OCI-LY7 (cell line): ENCODE results near the gene SLC25A44. TPM values are rescaled to one million over a fixed set of nuclear protein-coding genes. Genes with fewer than 3 reads are reported as not detected.

Experiments
- BruUV-seq: library from RNA; stranded (reverse); fragments of 400-500 nt; replicated peaks from 2 replicates; lab custom pipeline; 2021; lab: Mats Ljungman, UMichigan
- CTCF ChIA-PET: fragments of 300-600 bp; sonication (Branson Sonifier 250); formaldehyde crosslinking; loops from one replicate; lab custom pipeline; 2022; ENCODE audit warnings: antibody characterized with exemption; ENCODE audit not compliant: unreplicated experiment; lab: Charles Lee
- POLR2A ChIA-PET: fragments of 300-600 bp; sonication (Branson Sonifier 250); formaldehyde crosslinking; loops from one replicate; lab custom pipeline; 2022; ENCODE audit warnings: antibody characterized with exemption; lab: Charles Lee
- DNase-seq: peaks from one replicate; pipeline ENCODE4 v3.0.0-alpha.2; 2015; ENCODE audit warnings: low spot score
- H2AFZ ChIP-seq: fragments of 200-600 bp; sonication (generic), shearing (Covaris generic); 2 replicates; pipeline ENCODE4 v1.6.1; 2014; ENCODE audit warnings: mild to moderate bottlenecking, antibody characterized with exemption, low read length, moderate library complexity
- H3K27ac ChIP-seq: fragments of 200-600 bp; sonication (generic); 2 replicates; pipeline ENCODE4 v1.5.1; 2014; ENCODE audit warnings: mixed run types, low read depth, mild to moderate bottlenecking, moderate library complexity, low read length, inconsistent platforms; ENCODE audit not compliant: poor library complexity, severe bottlenecking
- H3K36me3 ChIP-seq: fragments of 200-600 bp; sonication (generic); 2 replicates; pipeline ENCODE4 v1.6.1; 2014; ENCODE audit warnings: mild to moderate bottlenecking, antibody characterized with exemption, low read length, moderate library complexity, mixed read lengths; ENCODE audit not compliant: insufficient read depth
- H3K4me1 ChIP-seq: fragments of 200-600 bp; sonication (generic); 2 replicates; pipeline ENCODE4 v1.5.1; 2014; ENCODE audit warnings: mild to moderate bottlenecking, low read length; ENCODE audit not compliant: insufficient read depth, poor library complexity, severe bottlenecking
- H3K4me2 ChIP-seq: fragments of 200-600 bp; sonication (generic); 2 replicates; pipeline ENCODE4 v1.6.1; 2014; ENCODE audit warnings: mild to moderate bottlenecking, low read length
- H3K4me3 ChIP-seq: fragments of 200-600 bp; sonication (generic); 2 replicates; pipeline ENCODE4 v1.5.1; 2014; ENCODE audit warnings: mild to moderate bottlenecking, low read depth, low read length; ENCODE audit not compliant: poor library complexity, severe bottlenecking
- H3K79me2 ChIP-seq: fragments of 200-600 bp; sonication (generic); 2 replicates; pipeline ENCODE4 v1.6.1; 2016; ENCODE audit warnings: low read depth, mild to moderate bottlenecking, low read length, moderate library complexity, mixed read lengths; ENCODE audit not compliant: insufficient read depth
- H3K9me2 ChIP-seq: fragments of 200-600 bp; sonication (generic); 2 replicates; pipeline ENCODE4 v1.6.1; 2016; ENCODE audit warnings: mild to moderate bottlenecking, low read length, mixed read lengths; ENCODE audit not compliant: insufficient read depth
- H3K9me3 ChIP-seq: fragments of 200-600 bp; sonication (generic); 2 replicates; pipeline ENCODE4 v1.6.1; 2014; ENCODE audit warnings: mild to moderate bottlenecking, mixed run types, low read length, mixed read lengths
- H4K20me1 ChIP-seq: fragments of 200-600 bp; sonication (generic); 2 replicates; pipeline ENCODE4 v1.6.1; 2014; ENCODE audit warnings: mild to moderate bottlenecking, antibody characterized with exemption, low read length, moderate library complexity, mixed read lengths; ENCODE audit not compliant: insufficient read depth
- CTCF ChIP-seq: fragments of 200-600 bp; sonication (generic); conservative IDR thresholded peaks from 2 replicates; pipeline ENCODE4 v1.5.1; 2014; ENCODE audit warnings: mild to moderate bottlenecking, antibody characterized with exemption, low read length, moderate library complexity, mixed read lengths
- EZH2phosphoT487 ChIP-seq: fragments of 200-600 bp; sonication (generic); IDR thresholded peaks from 2 replicates; pipeline ENCODE4 v1.6.1; 2018; ENCODE audit warnings: low read depth, borderline replicate concordance, mild to moderate bottlenecking, mixed run types, antibody characterized with exemption, low read length, moderate library complexity, mixed read lengths
- intact Hi-C: fragments of 100-400 bp; cut with micrococcal nuclease; formaldehyde crosslinking; loops from one replicate; pipeline ENCODE4 v1.10.0; 2022; ENCODE audit not compliant: unreplicated experiment
- total RNA-seq, 2 experiments: library from RNA; depleted of rRNA in 1 of 2; stranded (reverse); fragments of >200 nt in 1 of 2; shearing (Covaris generic) in 1 of 2; gene quantifications; 2 replicates each; pipeline ENCODE4 v1.2.3, GENCODE V29; 2014 to 2022

Gene SLC25A44
- total RNA-seq, 2 experiments from 2014 or later: 11.0 to 22.5 TPM

- POLR2A ChIA-PET: interaction anchor here (0.6 to 2.3 kb wide), 12 partner anchors 12 to 189 kb away, joined by 3 to 11 read pairs (median 4); partner anchors contain the start of genes CCT3, PMF1, SLC25A44 and SMG5
- CTCF ChIA-PET: interaction anchor here (0.6 to 1.4 kb wide), 4 partner anchors 62 to 75 kb away, joined by 3 to 9 read pairs (median 3); partner anchors contain the start of gene PMF1
- DNase-seq: peak; percentile 73
- Histone ChIP-seq H3K4me3 (peak overlapping the region; percentile 78), H3K4me2 (peak overlapping the region; percentile 85), H2AFZ (no peak overlapping the region), H4K20me1 (no peaks in the 10 kb centered on the region), H3K4me1 (peaks cover 79% of the 10 kb centered on the region), H3K79me2 (peaks cover 54% of the 10 kb centered on the region), H3K9me3 (no peaks in the 10 kb centered on the region), H3K27ac (peak overlapping the region; percentile 95), H3K36me3 (peaks cover 11% of the 10 kb centered on the region; the same call in 1 of the 2 replicates), H3K9me2 (no peaks in the 10 kb centered on the region)
- no TSS peak for BruUV-seq
- intact Hi-C loops: loop anchor here (1.0 to 5.0 kb wide), 3 partner anchors 42 to 341 kb away; partner anchors contain the start of genes CCT3 and TSACC
- TF ChIP-seq CTCF (no peak), EZH2phosphoT487 (no peak)
These were observed 42.7 kb upstream of the SLC25A44 start for GRCh38 chr1:156151093-156151688.

GRCh38 chr1:156152628-156153027, 41.3 kb upstream of the SLC25A44 start:
- ChIA-PET POLR2A (interaction anchor here (0.5 to 1.7 kb wide), 3 partner anchors 42 to 617 kb away, joined by 3 to 9 read pairs (median 4); partner anchors contain the start of genes PMF1 and SLC25A44), CTCF (no interaction called here)
- intact Hi-C loops: loop anchor here (5.0 kb wide), 2 partner anchors 185 to 340 kb away; partner anchors contain the start of genes CCT3 and TSACC
- Histone ChIP-seq H3K4me3 (peak overlapping the region; percentile 78), H3K79me2 (peaks cover 61% of the 10 kb centered on the region), H3K9me3 (no peaks in the 10 kb centered on the region), H3K36me3 (peaks cover 19% of the 10 kb centered on the region; the same call in 1 of the 2 replicates), H2AFZ (peak overlapping the region; percentile 5; the same call in 1 of the 2 replicates), H4K20me1 (no peaks in the 10 kb centered on the region), H3K27ac (peak overlapping the region; percentile 95), H3K9me2 (no peaks in the 10 kb centered on the region), H3K4me2 (peak overlapping the region; percentile 85), H3K4me1 (peaks cover 77% of the 10 kb centered on the region)
- BruUV-seq: no TSS peak
- DNase-seq: no peak
- TF ChIP-seq CTCF (no peak), EZH2phosphoT487 (no peak)
